MM.1S (cell line): ENCODE results near the gene TUT7.

Source experiments
- DNase-seq: peaks from one replicate; pipeline ENCODE4 v3.0.0-alpha.2; 2015
- H2AFZ ChIP-seq: fragments of 300-600 bp; sonication (generic); 2 replicates; pipeline ENCODE4 v1.6.0; 2016; ENCODE audit warnings: antibody characterized with exemption, low read length
- H3F3A ChIP-seq: fragments of 300-600 bp; sonication (generic); 2 replicates; pipeline ENCODE4 v1.6.1; 2016; ENCODE audit warnings: mild to moderate bottlenecking, antibody characterized with exemption, low read length, moderate library complexity, mixed read lengths; ENCODE audit not compliant: insufficient read depth
- H3K27ac ChIP-seq: fragments of 300-600 bp; sonication (generic); 2 replicates; pipeline ENCODE4 v1.5.1; 2016; ENCODE audit warnings: mild to moderate bottlenecking, low read length
- H3K27me3 ChIP-seq: fragments of 300-600 bp; sonication (generic); replicated peaks from 2 replicates; pipeline ENCODE4 v1.6.0; 2016; ENCODE audit warnings: low read length; ENCODE audit not compliant: insufficient read depth
- H3K36me3 ChIP-seq: fragments of 300-600 bp; sonication (generic); replicated peaks from 2 replicates; pipeline ENCODE4 v1.6.1; 2016; ENCODE audit warnings: mild to moderate bottlenecking, low read length, mixed read lengths; ENCODE audit not compliant: insufficient read depth
- H3K4me1 ChIP-seq: fragments of 300-600 bp; sonication (generic); 2 replicates; pipeline ENCODE4 v1.6.1; 2016; ENCODE audit warnings: low read length, mixed read lengths
- H3K4me2 ChIP-seq: fragments of 300-600 bp; sonication (generic); 2 replicates; pipeline ENCODE4 v1.6.0; 2016; ENCODE audit warnings: low read depth, low read length
- H3K4me3 ChIP-seq: fragments of 300-600 bp; sonication (generic); 2 replicates; pipeline ENCODE4 v1.5.1; 2016; ENCODE audit warnings: low read length, mixed read lengths
- H3K79me2 ChIP-seq: fragments of 300-600 bp; sonication (generic); 2 replicates; pipeline ENCODE4 v1.6.1; 2016; ENCODE audit warnings: mixed run types, low read length, mixed read lengths
- H3K9ac ChIP-seq: fragments of 300-600 bp; sonication (generic); 2 replicates; pipeline ENCODE4 v1.6.1; 2016; ENCODE audit warnings: low read length, mixed read lengths
- H3K9me2 ChIP-seq: fragments of 300-600 bp; sonication (generic); replicated peaks from 2 replicates; pipeline ENCODE4 v1.6.1; 2016; ENCODE audit warnings: mild to moderate bottlenecking, low read length, mixed read lengths; ENCODE audit not compliant: insufficient read depth
- H3K9me3 ChIP-seq: fragments of 300-600 bp; sonication (generic); replicated peaks from 2 replicates; pipeline ENCODE4 v1.6.1; 2016; ENCODE audit warnings: mild to moderate bottlenecking, low read length, mixed read lengths; ENCODE audit not compliant: insufficient read depth
- H4K20me1 ChIP-seq: fragments of 300-600 bp; sonication (generic); 2 replicates; pipeline ENCODE4 v1.6.1; 2016; ENCODE audit warnings: mild to moderate bottlenecking, low read length, moderate library complexity, mixed read lengths; ENCODE audit not compliant: insufficient read depth
- EZH2 ChIP-seq: fragments of 300-600 bp; sonication (generic); optimal IDR thresholded peaks from 2 replicates; pipeline ENCODE3; 2017; ENCODE audit warnings: low read depth, mild to moderate bottlenecking, antibody characterized with exemption, low read length, mixed read lengths
- EZH2phosphoT487 ChIP-seq: fragments of 300-600 bp; sonication (generic); IDR thresholded peaks from 2 replicates; pipeline ENCODE4 v1.6.1; 2018; ENCODE audit warnings: antibody characterized with exemption, low read length
- TF ChIP-seq, protein P1 (sequence below): fragments of 300-600 bp; sonication (generic); IDR thresholded peaks from 2 replicates; pipeline ENCODE4 v1.5.1; 2016; ENCODE audit warnings: antibody characterized with exemption, low read length, mixed read lengths

Gene TUT7

DNA sequence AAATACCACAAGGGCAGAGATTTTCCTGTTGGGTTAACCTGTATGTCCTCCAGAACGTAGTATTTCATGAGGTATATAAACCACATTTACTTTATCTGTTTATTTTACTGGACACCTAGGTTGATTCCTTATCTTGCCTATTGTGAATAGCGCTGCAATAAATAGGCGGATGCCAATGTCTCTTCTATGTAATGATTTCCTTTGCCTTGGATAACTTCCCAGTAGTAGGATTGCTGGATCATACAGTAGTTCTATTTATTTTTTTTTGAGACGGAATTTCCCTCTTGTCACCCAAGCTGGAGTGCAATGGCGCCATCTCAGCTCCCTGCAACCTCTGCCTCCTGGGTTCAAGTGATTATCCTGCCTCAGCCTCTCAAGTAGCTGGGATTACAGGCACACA, 15.6 kb upstream of the TUT7 start:
- TF ChIP-seq EZH2phosphoT487: no peak
- no peak for TF ChIP-seq EZH2
- TF ChIP-seq, protein P1, sequence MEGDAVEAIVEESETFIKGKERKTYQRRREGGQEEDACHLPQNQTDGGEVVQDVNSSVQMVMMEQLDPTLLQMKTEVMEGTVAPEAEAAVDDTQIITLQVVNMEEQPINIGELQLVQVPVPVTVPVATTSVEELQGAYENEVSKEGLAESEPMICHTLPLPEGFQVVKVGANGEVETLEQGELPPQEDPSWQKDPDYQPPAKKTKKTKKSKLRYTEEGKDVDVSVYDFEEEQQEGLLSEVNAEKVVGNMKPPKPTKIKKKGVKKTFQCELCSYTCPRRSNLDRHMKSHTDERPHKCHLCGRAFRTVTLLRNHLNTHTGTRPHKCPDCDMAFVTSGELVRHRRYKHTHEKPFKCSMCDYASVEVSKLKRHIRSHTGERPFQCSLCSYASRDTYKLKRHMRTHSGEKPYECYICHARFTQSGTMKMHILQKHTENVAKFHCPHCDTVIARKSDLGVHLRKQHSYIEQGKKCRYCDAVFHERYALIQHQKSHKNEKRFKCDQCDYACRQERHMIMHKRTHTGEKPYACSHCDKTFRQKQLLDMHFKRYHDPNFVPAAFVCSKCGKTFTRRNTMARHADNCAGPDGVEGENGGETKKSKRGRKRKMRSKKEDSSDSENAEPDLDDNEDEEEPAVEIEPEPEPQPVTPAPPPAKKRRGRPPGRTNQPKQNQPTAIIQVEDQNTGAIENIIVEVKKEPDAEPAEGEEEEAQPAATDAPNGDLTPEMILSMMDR: no peak
- Histone ChIP-seq H2AFZ (no peak overlapping the region), H3K4me3 (no peak overlapping the region), H3K9me2 (no peaks in the 10 kb centered on the region), H4K20me1 (no peaks in the 10 kb centered on the region), H3K27me3 (no peaks in the 10 kb centered on the region), H3K9ac (no peak overlapping the region), H3K27ac (no peak overlapping the region), H3K9me3 (no peaks in the 10 kb centered on the region), H3K79me2 (no peaks in the 10 kb centered on the region), H3F3A (no peaks in the 10 kb centered on the region), H3K4me1 (no peaks in the 10 kb centered on the region), H3K4me2 (no peak overlapping the region), H3K36me3 (no peaks in the 10 kb centered on the region)
- no peak for DNase-seq

DNA sequence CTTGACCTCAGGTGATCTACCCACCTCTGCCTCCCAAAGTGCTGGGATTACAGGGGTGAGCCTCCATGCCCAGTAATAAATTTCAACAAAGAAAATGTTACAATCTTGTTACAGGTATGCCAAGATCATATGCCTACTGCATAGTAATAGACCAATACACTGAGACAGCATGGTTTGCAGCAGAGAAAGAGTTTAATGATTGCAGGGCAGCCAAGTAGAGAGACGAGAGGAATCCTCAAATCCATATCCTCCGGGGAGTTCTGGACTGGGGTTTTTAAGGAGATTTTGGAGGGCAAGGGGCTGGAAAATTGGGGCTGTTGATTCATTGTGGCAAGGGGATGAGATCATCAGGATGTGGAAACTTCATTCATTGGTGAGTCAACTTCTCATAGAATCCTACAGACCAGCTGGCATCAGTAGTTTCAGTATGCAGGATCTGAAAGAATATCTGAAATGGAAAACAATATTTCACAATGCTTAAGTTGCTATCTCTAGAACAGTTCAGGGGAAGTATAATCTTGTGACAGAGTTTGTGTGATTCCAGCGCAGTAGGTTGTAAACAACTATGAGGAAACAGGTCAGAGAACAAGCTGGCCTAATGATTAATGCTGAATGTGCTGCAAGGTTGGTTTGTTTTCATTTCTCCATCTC, 14.8 kb upstream of the TUT7 start:
- no peak for DNase-seq
- Histone ChIP-seq H3K27ac (no peak overlapping the region), H3K9ac (no peak overlapping the region), H3K4me2 (no peak overlapping the region), H3K36me3 (no peaks in the 10 kb centered on the region), H2AFZ (no peak overlapping the region), H3K27me3 (no peaks in the 10 kb centered on the region), H3K9me2 (no peaks in the 10 kb centered on the region), H3K4me1 (no peaks in the 10 kb centered on the region), H3K4me3 (no peak overlapping the region), H3F3A (no peaks in the 10 kb centered on the region), H3K79me2 (no peaks in the 10 kb centered on the region), H3K9me3 (no peaks in the 10 kb centered on the region), H4K20me1 (no peaks in the 10 kb centered on the region)
- TF ChIP-seq EZH2 (no peak), EZH2phosphoT487 (no peak)
- TF ChIP-seq, protein P1: no peak

DNA sequence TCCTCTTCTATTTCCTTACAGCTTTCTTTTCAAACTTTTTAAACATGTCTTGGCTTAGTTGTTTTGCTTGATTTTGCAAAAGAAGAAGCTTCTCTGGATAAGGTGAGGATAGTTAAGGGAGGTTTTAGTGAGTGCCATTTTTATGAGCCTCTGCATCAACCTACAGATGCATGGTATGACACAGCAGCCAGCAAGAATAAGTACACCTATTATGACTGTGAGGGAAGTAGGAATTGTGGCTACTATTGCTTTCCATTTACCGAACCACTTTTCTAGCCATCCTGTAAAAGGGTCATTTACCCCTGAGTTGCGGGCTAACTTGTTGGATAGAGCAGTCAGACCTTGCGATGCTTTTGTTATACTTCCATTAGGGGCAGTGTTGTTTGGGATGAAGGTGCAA, 7.0 kb upstream of the TUT7 start:
- Histone ChIP-seq H3K4me1 (no peaks in the 10 kb centered on the region), H4K20me1 (no peaks in the 10 kb centered on the region), H3K9me2 (no peaks in the 10 kb centered on the region), H3K4me3 (no peak overlapping the region), H2AFZ (no peak overlapping the region), H3K9me3 (no peaks in the 10 kb centered on the region), H3K27me3 (no peaks in the 10 kb centered on the region), H3F3A (no peaks in the 10 kb centered on the region), H3K27ac (no peak overlapping the region), H3K36me3 (no peaks in the 10 kb centered on the region), H3K79me2 (no peaks in the 10 kb centered on the region), H3K9ac (no peak overlapping the region), H3K4me2 (no peak overlapping the region)
- TF ChIP-seq EZH2phosphoT487 (no peak), EZH2 (no peak)
- TF ChIP-seq, protein P1: no peak
- DNase-seq: no peak
